Peyer's patch (tissue), 4 donors: Measurements from ENCODE around the gene PALB2.

Source experiments
- POLR2A ChIP-seq, 2 donors: fragments of 450-650 bp; IDR thresholded peaks; one replicate each; pipeline ENCODE4 v1.5.1; 2017; ENCODE audit warnings: antibody characterized with exemption in 2 of 2, mild to moderate bottlenecking in 2 of 2, moderate library complexity in 2 of 2
- TF ChIP-seq, protein P1 (sequence below), 6 experiments: fragments of 450-650 bp in 4 of 6; fragments of 200-600 bp in 2 of 6; sonication (generic) in 1 of 6; IDR thresholded peaks; one replicate each; pipeline ENCODE4 v1.5.1; 2017 to 2019; ENCODE audit warnings: antibody characterized with exemption in 6 of 6, mild to moderate bottlenecking in 3 of 6, moderate library complexity in 1 of 6

- TF ChIP-seq, protein P1, sequence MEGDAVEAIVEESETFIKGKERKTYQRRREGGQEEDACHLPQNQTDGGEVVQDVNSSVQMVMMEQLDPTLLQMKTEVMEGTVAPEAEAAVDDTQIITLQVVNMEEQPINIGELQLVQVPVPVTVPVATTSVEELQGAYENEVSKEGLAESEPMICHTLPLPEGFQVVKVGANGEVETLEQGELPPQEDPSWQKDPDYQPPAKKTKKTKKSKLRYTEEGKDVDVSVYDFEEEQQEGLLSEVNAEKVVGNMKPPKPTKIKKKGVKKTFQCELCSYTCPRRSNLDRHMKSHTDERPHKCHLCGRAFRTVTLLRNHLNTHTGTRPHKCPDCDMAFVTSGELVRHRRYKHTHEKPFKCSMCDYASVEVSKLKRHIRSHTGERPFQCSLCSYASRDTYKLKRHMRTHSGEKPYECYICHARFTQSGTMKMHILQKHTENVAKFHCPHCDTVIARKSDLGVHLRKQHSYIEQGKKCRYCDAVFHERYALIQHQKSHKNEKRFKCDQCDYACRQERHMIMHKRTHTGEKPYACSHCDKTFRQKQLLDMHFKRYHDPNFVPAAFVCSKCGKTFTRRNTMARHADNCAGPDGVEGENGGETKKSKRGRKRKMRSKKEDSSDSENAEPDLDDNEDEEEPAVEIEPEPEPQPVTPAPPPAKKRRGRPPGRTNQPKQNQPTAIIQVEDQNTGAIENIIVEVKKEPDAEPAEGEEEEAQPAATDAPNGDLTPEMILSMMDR (IDR thresholded peaks at IDR 0.05): no peak
- no peak for TF ChIP-seq POLR2A (IDR thresholded peaks at IDR 0.05)
These were observed 86.6 kb downstream of the PALB2 start for GRCh38 chr16:23554536-23554935.
